H1 (cell line): ENCODE measurements around the gene ZIM2. TPM values are rescaled to one million over a fixed set of nuclear protein-coding genes. Genes with fewer than 3 reads are reported as not detected.

Source experiments
- CTCF ChIA-PET: fragments of 300-600 bp; sonication (Branson Sonifier 250); formaldehyde crosslinking; loops from one replicate; lab custom pipeline; 2021; ENCODE audit not compliant: partially characterized antibody; lab: Charles Lee
- POLR2A ChIA-PET: fragments of 300-600 bp; sonication (Branson Sonifier 250); formaldehyde crosslinking; loops from one replicate; lab custom pipeline; 2021; ENCODE audit warnings: inconsistent platforms; ENCODE audit not compliant: partially characterized antibody; lab: Charles Lee
- DNase-seq, 2 experiments: peaks; one replicate each; pipeline versions ENCODE4 v3.0.0 to v3.0.0-alpha.2; 2010 to 2022; ENCODE audit warnings: low spot score in 2 of 2, low read depth in 1 of 2, mixed read lengths in 1 of 2
- FAIRE-seq: peaks from 2 replicates; lab custom pipeline; 2011; peaks lifted over from hg19 to GRCh38; lab: Jason Lieb, UNC
- H2AFZ ChIP-seq: 2 replicates; pipeline ENCODE4 v1.8.1; 2012; ENCODE audit warnings: low read length, inconsistent platforms
- H2AK5ac ChIP-seq: 2 replicates; pipeline ENCODE4 v1.6.1; 2013; ENCODE audit warnings: low read depth, low read length
- H2BK120ac ChIP-seq: replicated peaks from 2 replicates; pipeline ENCODE3; 2013; ENCODE audit warnings: low read depth, low read length, inconsistent platforms
- H2BK12ac ChIP-seq: 2 replicates; pipeline ENCODE4 v1.6.1; 2013; ENCODE audit warnings: low read depth, low read length
- H2BK15ac ChIP-seq: 2 replicates; pipeline ENCODE4 v1.6.1; 2013; ENCODE audit warnings: low read length
- H2BK20ac ChIP-seq: 2 replicates; pipeline ENCODE4 v1.6.1; 2013; ENCODE audit warnings: low read length
- H2BK5ac ChIP-seq: 2 replicates; pipeline ENCODE4 v1.6.1; 2013; ENCODE audit warnings: low read depth, low read length
- H3K14ac ChIP-seq: 2 replicates; pipeline ENCODE4 v1.6.1; 2013; ENCODE audit warnings: inconsistent platforms; ENCODE audit not compliant: insufficient read length
- H3K18ac ChIP-seq: 2 replicates; pipeline ENCODE4 v1.6.1; 2013; ENCODE audit warnings: low read length; ENCODE audit errors: extremely low read depth
- H3K23ac ChIP-seq: 2 replicates; pipeline ENCODE4 v1.6.1; 2013; ENCODE audit warnings: inconsistent platforms; ENCODE audit not compliant: insufficient read length
- H3K23me2 ChIP-seq: 2 replicates; pipeline ENCODE4 v1.6.1; 2013; ENCODE audit warnings: low read depth, low read length
- H3K27ac ChIP-seq: 2 replicates; pipeline ENCODE4 v1.6.1; 2011; ENCODE audit warnings: low read depth, low read length, inconsistent platforms
- H3K27me3 ChIP-seq, 4 experiments: replicated peaks in 1 of 4; 1 replicate in 1 of 4; 2 replicates in 3 of 4; pipeline versions ENCODE4 v1.6.1 to v1.8.1; 2011 to 2013; ENCODE audit warnings: low read length in 3 of 4, mild to moderate bottlenecking in 3 of 4, inconsistent platforms in 2 of 4, mixed read lengths in 2 of 4, moderate library complexity in 1 of 4; ENCODE audit not compliant: control insufficient read depth in 3 of 4, insufficient read depth in 3 of 4; ENCODE audit errors: extremely low read depth in 1 of 4
- H3K36me3 ChIP-seq, 4 experiments: 2 replicates each; pipeline versions ENCODE4 v1.6.1 to v1.8.1; 2011 to 2013; ENCODE audit warnings: mild to moderate bottlenecking in 4 of 4, low read length in 3 of 4, moderate library complexity in 2 of 4, control low read depth in 1 of 4, inconsistent platforms in 1 of 4; ENCODE audit not compliant: insufficient read depth in 4 of 4, control insufficient read depth in 2 of 4
- H3K4ac ChIP-seq: replicated peaks from 2 replicates; pipeline ENCODE3; 2013; ENCODE audit warnings: low read length, low read depth, mixed read lengths, inconsistent platforms; ENCODE audit not compliant: insufficient read length
- H3K4me1 ChIP-seq, 4 experiments: replicated peaks in 1 of 4; 1 replicate in 1 of 4; 2 replicates in 3 of 4; pipeline versions ENCODE4 v1.6.1 to v1.8.1; 2011 to 2013; ENCODE audit warnings: low read length in 3 of 4, inconsistent platforms in 2 of 4, mixed read lengths in 1 of 4; ENCODE audit not compliant: insufficient read depth in 4 of 4, control insufficient read depth in 3 of 4
- H3K4me2 ChIP-seq, 2 experiments: 2 replicates each; pipeline versions ENCODE4 v1.6.1 to v1.8.1; 2011 to 2013; ENCODE audit warnings: low read depth in 2 of 2, low read length in 2 of 2, control low read depth in 1 of 2, inconsistent platforms in 1 of 2, mild to moderate bottlenecking in 1 of 2; ENCODE audit not compliant: insufficient read depth in 1 of 2
- H3K4me3 ChIP-seq, 4 experiments: fragments of 200-600, 300-600 bp in 1 of 4; sonication (generic), shearing (Covaris generic), sonication (Bioruptor Twin) in 1 of 4; 2 replicates each; pipeline versions ENCODE4 v1.5.1 to v1.8.1; 2011 to 2016; ENCODE audit warnings: low read length in 4 of 4, low read depth in 3 of 4, control low read depth in 2 of 4, inconsistent platforms in 2 of 4, mild to moderate bottlenecking in 2 of 4, mixed read lengths in 1 of 4, moderate library complexity in 1 of 4; ENCODE audit not compliant: insufficient read depth in 2 of 4; ENCODE audit errors: extremely low read depth in 1 of 4
- H3K56ac ChIP-seq: replicated peaks from 2 replicates; pipeline ENCODE3; 2013; ENCODE audit warnings: low read depth, mild to moderate bottlenecking, mixed read lengths, low read length, inconsistent platforms; ENCODE audit not compliant: insufficient read length
- H3K79me1 ChIP-seq: 2 replicates; pipeline ENCODE4 v1.6.1; 2013; ENCODE audit warnings: low read depth, low read length, control low read depth
- H3K79me2 ChIP-seq, 2 experiments: 2 replicates each; pipeline versions ENCODE4 v1.6.1 to v1.8.1; 2012 to 2013; ENCODE audit warnings: low read length in 2 of 2, mild to moderate bottlenecking in 2 of 2, inconsistent platforms in 1 of 2; ENCODE audit not compliant: insufficient read depth in 2 of 2, control insufficient read depth in 1 of 2
- H3K9ac ChIP-seq, 4 experiments: replicated peaks in 1 of 4; 1 replicate in 1 of 4; 2 replicates in 3 of 4; pipeline versions ENCODE4 v1.6.1 to v1.8.1; 2011 to 2013; ENCODE audit warnings: low read depth in 3 of 4, low read length in 3 of 4, control low read depth in 2 of 4, mild to moderate bottlenecking in 2 of 4, moderate library complexity in 2 of 4, inconsistent platforms in 1 of 4; ENCODE audit errors: extremely low read depth in 1 of 4
- H3K9me3 ChIP-seq, 2 experiments: 2 replicates each; pipeline versions ENCODE4 v1.6.1 to v1.8.1; 2012 to 2013; ENCODE audit warnings: mild to moderate bottlenecking in 2 of 2, moderate library complexity in 2 of 2, control low read depth in 1 of 2, inconsistent platforms in 1 of 2, low read depth in 1 of 2, low read length in 1 of 2, mixed read lengths in 1 of 2; ENCODE audit not compliant: insufficient read depth in 2 of 2
- H4K20me1 ChIP-seq, 2 experiments: replicated peaks in 1 of 2; 2 replicates each; pipeline versions ENCODE3 to v1.8.1; 2011 to 2013; ENCODE audit warnings: inconsistent platforms in 2 of 2, low read length in 2 of 2, mild to moderate bottlenecking in 1 of 2; ENCODE audit not compliant: insufficient read depth in 2 of 2, control insufficient read depth in 1 of 2
- H4K5ac ChIP-seq: 2 replicates; pipeline ENCODE4 v1.6.1; 2013; ENCODE audit warnings: low read length, low read depth, mixed read lengths, inconsistent platforms; ENCODE audit not compliant: insufficient read length
- H4K8ac ChIP-seq: 2 replicates; pipeline ENCODE4 v1.8.0; 2013; ENCODE audit warnings: mild to moderate bottlenecking, moderate library complexity, low read length, inconsistent platforms; ENCODE audit not compliant: insufficient read depth; ENCODE audit errors: extremely low read depth
- H4K91ac ChIP-seq: replicated peaks from 2 replicates; pipeline ENCODE3; 2013; ENCODE audit warnings: low read length, mixed read lengths, inconsistent platforms; ENCODE audit not compliant: insufficient read length
- BRCA1 ChIP-seq: IDR thresholded peaks from 2 replicates; pipeline ENCODE4 v1.6.1; 2012; ENCODE audit warnings: low read depth, low read length, improper control_type of control experiment
- SUZ12 ChIP-seq: fragments of 200-600 bp; sonication (generic); IDR thresholded peaks from 2 replicates; pipeline ENCODE4 v1.6.1; 2012; ENCODE audit warnings: mild to moderate bottlenecking, inconsistent platforms, low read length, moderate library complexity, mixed read lengths
- TCF12 ChIP-seq: IDR thresholded peaks from 2 replicates; pipeline ENCODE4 v1.6.1; 2011; ENCODE audit warnings: low read depth, mild to moderate bottlenecking, low read length
- polyA plus RNA-seq, 7 experiments: library from polyadenylated mRNA; depleted of rRNA in 3 of 7; stranded (reverse) in 5 of 7; unstranded in 2 of 7; fragments of >200 nt in 5 of 7; fragments of 200-250 nt in 2 of 7; gene quantifications; 1 replicate in 5 of 7; 2 replicates in 1 of 7; 4 replicates in 1 of 7; pipeline versions ENCODE4 v1.2.1 to v1.2.3, GENCODE V29; 2011 to 2013; ENCODE audit warnings: missing spikeins in 2 of 7, mixed read lengths in 2 of 7
- total RNA-seq: library from RNA; stranded (reverse); fragmentation: NEBNext Ultra II Directional; extraction: Animal tissue kit (Norgen Biotek cat#: 25700); gene quantifications from 2 replicates; pipeline ENCODE4 v1.2.1, GENCODE V29; 2021

Gene ZIM2
- total and polyA plus RNA-seq, 2 of the 8 experiments (the other 6 are each of a cell fraction or from before 2014, with no cell fraction given) = not detected

DNA sequence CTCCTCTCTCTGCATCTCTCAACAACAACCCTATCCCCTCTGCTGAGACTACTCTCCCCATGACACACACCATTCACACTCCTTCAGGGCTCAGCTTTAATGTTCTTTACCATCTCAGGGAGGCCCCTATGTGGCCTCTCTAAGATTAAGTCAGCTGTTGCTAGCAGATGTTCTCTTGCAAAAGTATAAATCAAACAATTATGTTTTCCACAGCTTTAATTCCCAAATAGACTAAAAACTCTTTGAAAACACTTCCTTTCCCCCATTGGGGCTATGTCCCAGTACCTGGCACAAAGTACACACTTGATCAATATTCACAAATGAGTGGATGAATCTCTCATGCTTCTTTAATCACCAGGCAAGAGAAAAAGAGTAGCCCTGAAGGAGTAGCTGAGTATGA, 5.1 kb downstream of the ZIM2 start:
- Histone ChIP-seq H4K5ac (no peak overlapping the region), H3K79me1 (no peaks in the 10 kb centered on the region; the same call in 1 of the 2 replicates), H4K8ac (no peak overlapping the region), H3K9me3 (peaks cover 80 to 86% of the 10 kb centered on the region in 2 experiments), H3K79me2 (no peaks in the 10 kb centered on the region), H2AFZ (no peak overlapping the region), H3K56ac (no peak overlapping the region), H2BK20ac (no peak overlapping the region), H3K27ac (no peak overlapping the region), H3K27me3 (no peaks in the 10 kb centered on the region), H3K4me2 (no peak overlapping the region), H2BK120ac (no peak overlapping the region), H4K91ac (no peak overlapping the region), H3K14ac (no peak overlapping the region), H3K18ac (no peak overlapping the region), H2BK15ac (no peak overlapping the region), H3K4me1 (no peaks in the 10 kb centered on the region), H3K4ac (no peak overlapping the region), H3K36me3 (no peaks in the 10 kb centered on the region; a peak in 1 of 8 replicates), H4K20me1 (no peaks in the 10 kb centered on the region), H2BK5ac (no peak overlapping the region), H3K23me2 (no peaks in the 10 kb centered on the region), H3K4me3 (no peak overlapping the region), H3K9ac (no peak overlapping the region), H2BK12ac (no peak overlapping the region), H3K23ac (no peak overlapping the region), H2AK5ac (no peak overlapping the region)
- no peak for TF ChIP-seq TCF12
- TF ChIP-seq BRCA1 = no peak
- TF ChIP-seq SUZ12 = no peak
- FAIRE-seq = no peak
- no peak for DNase-seq
- CTCF ChIA-PET = interaction anchor here (0.6 kb wide), 1 partner anchor 11 kb away, joined by 3 read pairs; no protein-coding TSS in a partner anchor
- POLR2A ChIA-PET = no interaction called here
